ENCODE results near the gene ABHD8. TPM values are rescaled to one million over a fixed set of nuclear protein-coding genes. Genes with fewer than 3 reads are reported as not detected.

Gene ABHD8
- total RNA-seq, 1 donor from 2014 or later = 6.6 TPM

DNA sequence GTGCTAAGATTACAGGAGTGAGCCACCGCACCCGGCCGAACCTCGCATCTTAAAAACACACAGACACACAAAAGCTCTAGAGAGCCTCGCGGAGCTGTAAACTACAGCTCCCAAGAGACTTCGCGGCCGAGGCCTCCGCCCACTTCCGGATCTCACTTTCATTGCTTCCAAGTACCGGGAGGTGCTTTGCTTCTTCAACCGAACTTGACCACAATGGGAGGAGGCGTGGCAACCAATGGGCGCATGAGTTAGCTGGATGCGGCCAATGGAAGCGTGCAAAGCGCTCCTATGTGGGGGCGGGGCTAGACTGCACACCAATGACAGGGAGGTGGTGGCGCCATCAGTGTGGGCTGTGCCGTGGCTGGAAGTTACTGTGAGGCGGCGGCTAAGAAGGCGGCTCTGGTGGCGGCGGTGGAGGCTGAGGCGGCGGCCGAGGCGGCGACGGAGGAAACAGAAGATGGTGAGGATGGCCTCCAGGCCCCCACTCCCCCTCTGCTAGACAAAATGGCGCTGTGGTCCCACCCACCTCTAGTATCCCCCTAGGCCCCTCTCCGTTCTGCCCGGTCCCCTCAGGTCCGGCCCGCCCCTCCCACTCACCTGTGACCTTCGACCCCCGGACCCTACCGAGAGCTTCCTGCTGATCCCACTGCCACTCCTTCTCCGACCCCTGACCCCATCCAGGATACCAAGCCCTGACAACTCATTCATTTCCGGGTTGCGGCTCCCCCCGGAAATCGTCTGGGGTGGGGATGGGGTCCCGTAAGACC is 6.2 kb upstream of the ABHD8 start, which contains the start of gene DDA1:
Gene DDA1, plus strand, starts transcription at position 366 of the 767 bp plus-strand sequence. Its CDS starts 92 bp downstream, at position 458.
- Mint-ChIP-seq H3K9me3 (ENCODE audit: low read depth) (no peaks in the 10 kb centered on the region), H3K27ac (ENCODE audit: unreplicated experiment) (peak within 1 kb of the TSS; percentile 90), H3K4me1 (ENCODE audit: low read depth) (peaks cover 54% of the 10 kb centered on the region), H3K36me3 (ENCODE audit: low read depth) (peaks cover 2% of the 10 kb centered on the region), H3K4me3 (ENCODE audit: unreplicated experiment) (peak within 1 kb of the TSS; percentile 85), H3K27me3 (ENCODE audit: low read depth) (no peaks in the 10 kb centered on the region)
- peak; percentile 99 for DNase-seq (ENCODE audit: low spot score)
- TF ChIP-seq, protein P1, sequence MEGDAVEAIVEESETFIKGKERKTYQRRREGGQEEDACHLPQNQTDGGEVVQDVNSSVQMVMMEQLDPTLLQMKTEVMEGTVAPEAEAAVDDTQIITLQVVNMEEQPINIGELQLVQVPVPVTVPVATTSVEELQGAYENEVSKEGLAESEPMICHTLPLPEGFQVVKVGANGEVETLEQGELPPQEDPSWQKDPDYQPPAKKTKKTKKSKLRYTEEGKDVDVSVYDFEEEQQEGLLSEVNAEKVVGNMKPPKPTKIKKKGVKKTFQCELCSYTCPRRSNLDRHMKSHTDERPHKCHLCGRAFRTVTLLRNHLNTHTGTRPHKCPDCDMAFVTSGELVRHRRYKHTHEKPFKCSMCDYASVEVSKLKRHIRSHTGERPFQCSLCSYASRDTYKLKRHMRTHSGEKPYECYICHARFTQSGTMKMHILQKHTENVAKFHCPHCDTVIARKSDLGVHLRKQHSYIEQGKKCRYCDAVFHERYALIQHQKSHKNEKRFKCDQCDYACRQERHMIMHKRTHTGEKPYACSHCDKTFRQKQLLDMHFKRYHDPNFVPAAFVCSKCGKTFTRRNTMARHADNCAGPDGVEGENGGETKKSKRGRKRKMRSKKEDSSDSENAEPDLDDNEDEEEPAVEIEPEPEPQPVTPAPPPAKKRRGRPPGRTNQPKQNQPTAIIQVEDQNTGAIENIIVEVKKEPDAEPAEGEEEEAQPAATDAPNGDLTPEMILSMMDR (IDR thresholded peaks at IDR 0.05) = no peak

DNA sequence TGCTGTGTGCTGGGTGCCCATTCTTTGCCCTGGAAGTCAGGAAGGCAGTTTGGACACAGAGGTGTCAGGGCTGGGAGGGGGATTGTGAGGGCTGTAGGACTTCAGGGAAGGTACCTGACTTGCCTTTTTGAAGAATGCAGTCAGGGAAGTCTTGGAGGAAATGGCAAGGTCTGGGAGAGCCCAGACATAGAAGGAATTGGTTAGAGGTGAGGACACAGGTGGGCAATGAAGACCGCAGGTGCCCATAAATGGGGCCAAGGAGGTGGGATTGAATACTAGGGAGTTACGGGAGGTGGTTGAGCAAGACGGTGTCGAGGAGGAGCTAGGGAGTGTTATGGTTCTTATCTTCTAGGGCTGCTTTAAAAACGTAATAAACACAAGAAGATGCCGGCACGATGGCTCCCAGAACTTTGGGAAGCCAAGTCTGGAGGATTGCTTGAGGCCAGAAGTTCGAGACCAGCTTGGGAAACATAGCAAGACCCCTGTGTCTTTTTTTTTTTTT is 4.7 kb upstream of the ABHD8 start:
- TF ChIP-seq, protein P1 (IDR thresholded peaks at IDR 0.05) = no peak
- H3K36me3 Mint-ChIP-seq (ENCODE audit: low read depth) = peaks cover 2% of the 10 kb centered on the region
- H3K27me3 Mint-ChIP-seq (ENCODE audit: low read depth) = no peaks in the 10 kb centered on the region
- H3K27ac Mint-ChIP-seq (ENCODE audit: unreplicated experiment) = peak overlapping the region; percentile 8
- no peak overlapping the region for H3K4me3 Mint-ChIP-seq (ENCODE audit: unreplicated experiment)
- H3K4me1 Mint-ChIP-seq (ENCODE audit: low read depth) = peaks cover 65% of the 10 kb centered on the region
- DNase-seq (ENCODE audit: low spot score) = no peak
- no peaks in the 10 kb centered on the region for H3K9me3 Mint-ChIP-seq (ENCODE audit: low read depth)

DNA sequence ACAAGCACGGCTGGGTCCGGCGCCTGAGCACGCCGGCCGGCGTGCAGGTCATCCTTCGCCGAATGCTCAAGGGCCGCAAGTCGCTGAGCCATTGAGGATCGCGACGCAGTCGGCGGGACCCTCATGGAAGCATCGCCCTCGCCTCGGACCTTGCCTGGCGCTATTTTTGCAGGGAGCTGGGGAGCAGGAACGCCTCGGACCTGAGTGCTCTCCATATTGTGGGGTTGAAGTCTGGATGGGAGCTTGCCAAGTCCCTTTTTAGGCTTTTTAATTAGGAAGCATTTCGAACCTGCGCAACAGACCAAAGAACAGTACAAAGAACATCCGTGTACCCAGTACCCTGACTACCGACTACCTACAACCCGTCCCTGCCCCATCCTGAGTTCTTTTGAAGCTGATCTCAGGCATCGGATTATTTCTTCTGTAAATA is 3.1 kb upstream of the ABHD8 start:
- no peaks in the 10 kb centered on the region for H3K36me3 Mint-ChIP-seq (ENCODE audit: low read depth)
- peak overlapping the region; percentile 84 for H3K4me3 Mint-ChIP-seq (ENCODE audit: unreplicated experiment)
- TF ChIP-seq, protein P1 (IDR thresholded peaks at IDR 0.05) = no peak
- no peak for DNase-seq (ENCODE audit: low spot score)
- peak overlapping the region; percentile 95 for H3K27ac Mint-ChIP-seq (ENCODE audit: unreplicated experiment)
- H3K9me3 Mint-ChIP-seq (ENCODE audit: low read depth) = no peaks in the 10 kb centered on the region
- H3K4me1 Mint-ChIP-seq (ENCODE audit: low read depth) = peaks cover 51% of the 10 kb centered on the region
- no peaks in the 10 kb centered on the region for H3K27me3 Mint-ChIP-seq (ENCODE audit: low read depth)

DNA sequence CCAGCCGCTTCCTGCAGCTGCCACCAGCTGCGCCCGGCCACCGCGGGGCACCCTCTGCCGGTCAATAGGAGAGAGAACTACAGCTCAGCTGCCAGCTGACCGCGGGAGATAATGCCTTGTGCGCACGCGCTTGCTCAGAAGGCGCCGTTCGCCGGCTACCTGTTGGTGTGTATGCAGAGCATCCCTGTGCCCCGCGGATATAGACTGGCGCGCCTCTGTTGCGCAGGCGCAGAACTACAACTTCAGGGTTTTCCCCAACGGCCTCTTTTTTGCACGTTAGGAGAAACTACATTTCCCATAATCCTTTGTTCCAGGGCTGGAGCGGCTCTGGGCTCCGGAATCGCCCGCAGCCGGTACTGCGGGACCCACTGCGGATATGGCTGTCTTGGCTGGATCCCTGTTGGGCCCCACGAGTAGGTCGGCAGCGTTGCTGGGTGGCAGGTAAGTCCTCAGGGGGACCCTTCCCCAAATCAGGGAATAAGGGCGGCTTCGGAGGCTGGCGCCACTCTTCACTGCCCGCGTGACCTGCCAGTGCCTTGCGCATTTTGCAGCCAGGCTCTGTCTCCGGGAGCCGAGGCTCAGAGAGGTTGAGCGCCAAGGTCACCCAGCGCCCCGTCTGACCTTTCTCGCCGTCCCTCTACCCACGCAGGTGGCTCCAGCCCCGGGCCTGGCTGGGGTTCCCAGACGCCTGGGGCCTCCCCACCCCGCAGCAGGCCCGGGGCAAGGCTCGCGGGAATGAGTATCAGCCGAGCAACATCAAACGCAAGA is 2.5 kb upstream of the ABHD8 start, which contains the start of gene MRPL34:
Gene MRPL34, plus strand, starts transcription at position 356 of the 768 bp plus-strand sequence. Its CDS starts 21 bp downstream, at position 377.
- H3K36me3 Mint-ChIP-seq (ENCODE audit: low read depth) = no peaks in the 10 kb centered on the region
- H3K27me3 Mint-ChIP-seq (ENCODE audit: low read depth) = no peaks in the 10 kb centered on the region
- peak within 1 kb of the TSS; percentile 95 for H3K27ac Mint-ChIP-seq (ENCODE audit: unreplicated experiment)
- no peaks in the 10 kb centered on the region for H3K9me3 Mint-ChIP-seq (ENCODE audit: low read depth)
- TF ChIP-seq, protein P1 (IDR thresholded peaks at IDR 0.05) = peak; percentile 87
- no peak for DNase-seq (ENCODE audit: low spot score)
- H3K4me1 Mint-ChIP-seq (ENCODE audit: low read depth) = peaks cover 45% of the 10 kb centered on the region
- peak within 1 kb of the TSS; percentile 84 for H3K4me3 Mint-ChIP-seq (ENCODE audit: unreplicated experiment)

DNA sequence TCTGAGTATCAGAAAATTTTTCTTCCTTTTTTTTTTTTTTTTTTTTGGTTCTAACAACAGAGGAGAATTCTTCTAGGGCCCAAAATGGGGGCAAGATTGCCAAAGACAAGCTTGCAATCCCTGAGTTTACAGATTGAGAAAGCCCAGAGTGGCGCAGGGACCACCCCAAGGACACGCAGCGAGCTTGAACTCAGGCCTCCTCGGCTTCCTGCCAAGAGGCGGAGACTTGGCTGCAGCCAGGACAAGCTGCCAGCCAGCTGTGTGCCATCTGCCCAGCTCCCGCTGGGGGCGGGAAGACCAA is 1.9 kb upstream of the ABHD8 start:
- Mint-ChIP-seq H3K27me3 (ENCODE audit: low read depth) (no peaks in the 10 kb centered on the region), H3K27ac (ENCODE audit: unreplicated experiment) (peak overlapping the region; percentile 95), H3K4me1 (ENCODE audit: low read depth) (peaks cover 40% of the 10 kb centered on the region), H3K36me3 (ENCODE audit: low read depth) (no peaks in the 10 kb centered on the region), H3K4me3 (ENCODE audit: unreplicated experiment) (peak overlapping the region; percentile 84), H3K9me3 (ENCODE audit: low read depth) (no peaks in the 10 kb centered on the region)
- TF ChIP-seq, protein P1 (IDR thresholded peaks at IDR 0.05) = no peak
- DNase-seq (ENCODE audit: low spot score) = peak; percentile 99
